HEK293 (cell line): Measurements from ENCODE around the gene ZNF821.

Experiments used
- CTCF ChIA-PET: fragments of 350-600 bp; formaldehyde crosslinking; extraction: SDS; loops from one replicate; lab custom pipeline; 2021; ENCODE audit warnings: antibody characterized with exemption; lab: Yijun Ruan, JAX
- POLR2A ChIA-PET: fragments of 300-600 bp; formaldehyde crosslinking; extraction: SDS; loops from one replicate; lab custom pipeline; 2020; ENCODE audit warnings: antibody characterized with exemption, inconsistent platforms; lab: Yijun Ruan, JAX
- H3K27ac ChIP-seq: fragments of 200-500 bp; sonication (Bioruptor generic); 2 replicates; pipeline ENCODE4 v1.5.1; 2014; ENCODE audit warnings: low read depth, low read length, control low read depth, inconsistent platforms; ENCODE audit errors: extremely low read depth
- H3K36me3 ChIP-seq, 2 experiments: fragments of 200-500 bp in 1 of 2; sonication (Bioruptor generic) in 1 of 2; 1 replicate in 1 of 2; 2 replicates in 1 of 2; pipeline ENCODE4 v1.5.1; 2014 to 2017; ENCODE audit warnings: inconsistent platforms in 2 of 2, low read length in 2 of 2; ENCODE audit not compliant: control insufficient read depth in 2 of 2, insufficient read depth in 1 of 2
- H3K4me1 ChIP-seq: fragments of 200-500 bp; sonication (Bioruptor generic); 2 replicates; pipeline ENCODE4 v1.5.1; 2014; ENCODE audit warnings: mild to moderate bottlenecking, low read length, inconsistent platforms; ENCODE audit not compliant: control insufficient read depth, insufficient read depth
- H3K4me3 ChIP-seq: 2 replicates; pipeline ENCODE4 v1.5.1; 2011; ENCODE audit warnings: low read depth, mild to moderate bottlenecking, control low read depth, low read length, moderate library complexity
- H3K9me3 ChIP-seq: fragments of 200-500 bp; sonication (Bioruptor generic); 2 replicates; pipeline ENCODE4 v1.5.1; 2014; ENCODE audit warnings: low read depth, low read length, inconsistent platforms; ENCODE audit not compliant: control insufficient read depth, insufficient read depth
- BCL11B ChIP-seq: fragments of 450-650 bp; formaldehyde crosslinking; IDR thresholded peaks from 2 replicates; pipeline ENCODE4 v1.5.1; 2016; ENCODE audit warnings: low read depth, missing biosample characterization, missing genetic modification characterization
- CTCF ChIP-seq: fragments of 450-650 bp; formaldehyde crosslinking; IDR thresholded peaks from 2 replicates; pipeline ENCODE4 v1.5.1; 2016; ENCODE audit warnings: missing biosample characterization, missing genetic modification characterization
- GLI2 ChIP-seq: fragments of 450-650 bp; formaldehyde crosslinking; IDR thresholded peaks from 2 replicates; pipeline ENCODE4; 2017; ENCODE audit warnings: missing biosample characterization, missing genetic modification characterization, low read depth, borderline replicate concordance
- HOXA7 ChIP-seq: sonication (generic); formaldehyde crosslinking; IDR thresholded peaks from 2 replicates; pipeline ENCODE4 v1.8.1; 2022; ENCODE audit warnings: missing genetic modification reagents, borderline replicate concordance
- KLF8 ChIP-seq: fragments of 450-650 bp; formaldehyde crosslinking; IDR thresholded peaks from 2 replicates; pipeline ENCODE4 v1.5.1; 2016; ENCODE audit warnings: missing biosample characterization, missing genetic modification characterization
- KLF9 ChIP-seq: fragments of 450-650 bp; formaldehyde crosslinking; IDR thresholded peaks from 2 replicates; pipeline ENCODE4 v1.5.1; 2016; ENCODE audit warnings: missing biosample characterization, missing genetic modification characterization, low read depth
- MEIS1 ChIP-seq: sonication (generic); formaldehyde crosslinking; IDR thresholded peaks from 2 replicates; pipeline ENCODE4 v1.8.1; 2022; ENCODE audit warnings: missing genetic modification reagents, mild to moderate bottlenecking, borderline replicate concordance
- OSR2 ChIP-seq: fragments of 450-650 bp; formaldehyde crosslinking; IDR thresholded peaks from 2 replicates; pipeline ENCODE4 v1.5.1; 2016; ENCODE audit warnings: missing biosample characterization, missing genetic modification characterization
- PRDM1 ChIP-seq: fragments of 450-650 bp; formaldehyde crosslinking; IDR thresholded peaks from 2 replicates; pipeline ENCODE4; 2016; ENCODE audit warnings: missing biosample characterization, missing genetic modification characterization
- REST ChIP-seq: fragments of 450-650 bp; formaldehyde crosslinking; IDR thresholded peaks from 2 replicates; pipeline ENCODE4 v1.5.1; 2016; ENCODE audit warnings: missing biosample characterization, missing genetic modification characterization
- SP2 ChIP-seq: fragments of 450-650 bp; formaldehyde crosslinking; IDR thresholded peaks from 2 replicates; pipeline ENCODE4 v1.5.1; 2016; ENCODE audit warnings: missing biosample characterization, missing genetic modification characterization
- SP7 ChIP-seq: fragments of 450-650 bp; formaldehyde crosslinking; IDR thresholded peaks from 2 replicates; pipeline ENCODE4 v1.5.1; 2016; ENCODE audit warnings: missing biosample characterization, missing genetic modification characterization
- TSHZ1 ChIP-seq: fragments of 450-650 bp; formaldehyde crosslinking; IDR thresholded peaks from 2 replicates; pipeline ENCODE4 v1.5.1; 2016; ENCODE audit warnings: missing biosample characterization, missing genetic modification characterization, borderline replicate concordance
- ZBTB20 ChIP-seq: fragments of 450-650 bp; formaldehyde crosslinking; IDR thresholded peaks from 2 replicates; pipeline ENCODE4 v1.5.1; 2016; ENCODE audit warnings: missing biosample characterization, missing genetic modification characterization
- ZBTB21 ChIP-seq: fragments of 450-650 bp; formaldehyde crosslinking; IDR thresholded peaks from 2 replicates; pipeline ENCODE4 v1.5.1; 2017; ENCODE audit warnings: missing biosample characterization, missing genetic modification characterization
- ZBTB7A ChIP-seq: fragments of 450-650 bp; formaldehyde crosslinking; IDR thresholded peaks from 2 replicates; pipeline ENCODE4 v1.5.1; 2016; ENCODE audit warnings: low read depth, missing biosample characterization, missing genetic modification characterization
- ZFP41 ChIP-seq: fragments of 450-650 bp; formaldehyde crosslinking; IDR thresholded peaks from 2 replicates; pipeline ENCODE4 v1.5.1; 2016; ENCODE audit warnings: missing biosample characterization, missing genetic modification characterization, borderline replicate concordance
- ZNF140 ChIP-seq: fragments of 450-650 bp; formaldehyde crosslinking; IDR thresholded peaks from 2 replicates; pipeline ENCODE4 v1.5.1; 2016; ENCODE audit warnings: missing biosample characterization, missing genetic modification characterization
- ZNF211 ChIP-seq: fragments of 450-650 bp; formaldehyde crosslinking; IDR thresholded peaks from 2 replicates; pipeline ENCODE4 v1.5.1; 2016; ENCODE audit warnings: low read depth, missing biosample characterization, missing genetic modification characterization
- ZNF335 ChIP-seq: fragments of 450-650 bp; formaldehyde crosslinking; conservative IDR thresholded peaks from 2 replicates; pipeline ENCODE4 v1.5.1; 2016; ENCODE audit warnings: missing biosample characterization, missing genetic modification characterization
- ZNF394 ChIP-seq: fragments of 450-650 bp; formaldehyde crosslinking; IDR thresholded peaks from 2 replicates; pipeline ENCODE4 v1.5.1; 2016; ENCODE audit warnings: missing biosample characterization, missing genetic modification characterization, mild to moderate bottlenecking, moderate library complexity, borderline replicate concordance
- ZNF423 ChIP-seq: fragments of 450-650 bp; formaldehyde crosslinking; IDR thresholded peaks from 2 replicates; pipeline ENCODE4 v1.5.1; 2016; ENCODE audit warnings: missing biosample characterization, missing genetic modification characterization
- ZNF48 ChIP-seq: fragments of 450-650 bp; formaldehyde crosslinking; IDR thresholded peaks from 2 replicates; pipeline ENCODE4 v1.5.1; 2016; ENCODE audit warnings: missing biosample characterization, missing genetic modification characterization
- ZNF629 ChIP-seq: fragments of 450-650 bp; formaldehyde crosslinking; IDR thresholded peaks from 2 replicates; pipeline ENCODE4 v1.5.1; 2017; ENCODE audit warnings: missing biosample characterization, missing genetic modification characterization
- ZNF660 ChIP-seq: fragments of 450-650 bp; IDR thresholded peaks from 2 replicates; pipeline ENCODE4 v1.5.1; 2018; ENCODE audit warnings: missing biosample characterization, mild to moderate bottlenecking, missing genetic modification characterization
- ZNF707 ChIP-seq: fragments of 450-650 bp; formaldehyde crosslinking; IDR thresholded peaks from 2 replicates; pipeline ENCODE4 v1.5.1; 2016; ENCODE audit warnings: missing biosample characterization, missing genetic modification characterization
- ZNF76 ChIP-seq: fragments of 450-650 bp; formaldehyde crosslinking; IDR thresholded peaks from 2 replicates; pipeline ENCODE4; 2016; ENCODE audit warnings: low read depth, missing biosample characterization, missing genetic modification characterization, borderline replicate concordance
- ZNF768 ChIP-seq: fragments of 450-650 bp; formaldehyde crosslinking; IDR thresholded peaks from 2 replicates; pipeline ENCODE4 v1.5.1; 2018; ENCODE audit warnings: missing biosample characterization, mild to moderate bottlenecking, missing genetic modification characterization
- ZSCAN23 ChIP-seq: fragments of 450-650 bp; formaldehyde crosslinking; IDR thresholded peaks from 2 replicates; pipeline ENCODE4 v1.5.1; 2016; ENCODE audit warnings: missing biosample characterization, missing genetic modification characterization
- ZXDB ChIP-seq: fragments of 450-650 bp; formaldehyde crosslinking; IDR thresholded peaks from 2 replicates; pipeline ENCODE4 v1.5.1; 2016; ENCODE audit warnings: missing biosample characterization, missing genetic modification characterization

ZNF821 gene

GRCh38 chr16:71894229-71894920 is 10.4 kb upstream of the ZNF821 start:
- ChIA-PET CTCF (interaction anchor here (0.7 kb wide), 1 partner anchor 19 kb away, joined by 3 read pairs; no protein-coding TSS in a partner anchor), POLR2A (interaction anchor here (1.0 to 6.0 kb wide), 8 partner anchors 9 to 86 kb away, joined by 3 to 51 read pairs (median 4); partner anchors contain the start of genes AP1G1 and ZNF821)
- peaks cover 5 to 7% of the 10 kb centered on the region in 2 experiments; a peak in 2 of 3 replicates for H3K36me3 ChIP-seq
- TF ChIP-seq KLF8 (tag by site-specific recombination) (no peak), REST (0 out of 2 replicates have a peak, but pooled peaks have one; percentile 16), CTCF (tag by site-specific recombination) (peak; percentile 63; the same call in 1 of the 2 replicates), BCL11B (tag by site-specific recombination) (no peak), MEIS1 (CRISPR knock-in tag) (no peak), ZXDB (tag by site-specific recombination) (peak; percentile 18; the same call in 1 of the 2 replicates), SP7 (tag by site-specific recombination) (0 out of 2 replicates have a peak, but pooled peaks have one; percentile 17), ZNF48 (tag by site-specific recombination) (no peak), ZSCAN23 (tag by site-specific recombination) (no peak), HOXA7 (no peak), ZNF707 (tag by site-specific recombination) (no peak), ZNF335 (peak; percentile 88), OSR2 (tag by site-specific recombination) (peak; percentile 73), ZNF660 (tag by site-specific recombination) (peak; percentile 20; the same call in 1 of the 2 replicates), SP2 (no peak), ZNF629 (tag by site-specific recombination) (peak; percentile 71), PRDM1 (tag by site-specific recombination) (no peak; the same call in 1 of the 2 replicates), ZBTB20 (tag by site-specific recombination) (peak; percentile 98), ZNF140 (tag by site-specific recombination) (no peak), ZBTB7A (no peak), ZNF76 (tag by site-specific recombination) (no peak), ZNF423 (no peak), KLF9 (tag by site-specific recombination) (no peak), ZNF394 (tag by site-specific recombination) (peak; percentile 100), ZFP41 (tag by site-specific recombination) (no peak), GLI2 (tag by site-specific recombination) (no peak), TSHZ1 (tag by site-specific recombination) (no peak), ZNF768 (no peak), ZBTB21 (peak; percentile 67; the same call in 1 of the 2 replicates), ZNF211 (no peak)

More at GRCh38 chr16:71894229-71894920, 10.4 kb upstream of the ZNF821 start:
- Histone ChIP-seq H3K4me1 (0 out of 2 replicates have a peak, but pooled peaks cover 2% of the 10 kb centered on the region), H3K9me3 (no peaks in the 10 kb centered on the region), H3K4me3 (peak overlapping the region; percentile 55), H3K27ac (peak overlapping the region; percentile 83)
